Activated naive CD4-positive, alpha-beta T cell treated with anti-CD3 and anti-CD28 coated beads for 36 hours (primary cell): Measurements from ENCODE around the gene MGP. TPM values are rescaled to one million over a fixed set of nuclear protein-coding genes. Genes with fewer than 3 reads are reported as not detected.

Source experiments
- CTCF ChIA-PET: fragments of 350-600 bp; sonication (Branson Sonifier 250); formaldehyde crosslinking; loops from one replicate; lab custom pipeline; 2021; ENCODE audit warnings: antibody characterized with exemption; lab: Charles Lee
- DNase-seq: peaks from one replicate; pipeline ENCODE4 v3.0.0-alpha.2; 2020
- H3K27ac Mint-ChIP-seq: one replicate; pipeline ENCODE4 v1.8.0; 2021; ENCODE audit warnings: mild to moderate bottlenecking, mixed read lengths
- H3K27me3 Mint-ChIP-seq: one replicate; pipeline ENCODE4 v1.8.0; 2021; ENCODE audit warnings: low read depth, mixed read lengths
- H3K36me3 Mint-ChIP-seq: one replicate; pipeline ENCODE4 v1.8.0; 2021; ENCODE audit warnings: low read depth, mixed read lengths
- H3K4me1 Mint-ChIP-seq: one replicate; pipeline ENCODE4 v1.8.0; 2021; ENCODE audit warnings: low read depth, mixed read lengths
- H3K4me3 Mint-ChIP-seq: one replicate; pipeline ENCODE4 v1.8.0; 2021; ENCODE audit warnings: mild to moderate bottlenecking, moderate library complexity, mixed read lengths
- H3K9me3 Mint-ChIP-seq: one replicate; pipeline ENCODE4 v1.8.0; 2021; ENCODE audit warnings: mixed read lengths
- intact Hi-C: fragments of 100-400 bp; cut with micrococcal nuclease; formaldehyde crosslinking; loops from one replicate; pipeline ENCODE4 v1.15.1; 2023
- total RNA-seq, 2 experiments: library from RNA; stranded (reverse); gene quantifications; one replicate each; pipeline ENCODE4 v1.2.3, GENCODE V29; 2021

Gene MGP
- total RNA-seq, 2 experiments from 2014 or later = not detected

DNA sequence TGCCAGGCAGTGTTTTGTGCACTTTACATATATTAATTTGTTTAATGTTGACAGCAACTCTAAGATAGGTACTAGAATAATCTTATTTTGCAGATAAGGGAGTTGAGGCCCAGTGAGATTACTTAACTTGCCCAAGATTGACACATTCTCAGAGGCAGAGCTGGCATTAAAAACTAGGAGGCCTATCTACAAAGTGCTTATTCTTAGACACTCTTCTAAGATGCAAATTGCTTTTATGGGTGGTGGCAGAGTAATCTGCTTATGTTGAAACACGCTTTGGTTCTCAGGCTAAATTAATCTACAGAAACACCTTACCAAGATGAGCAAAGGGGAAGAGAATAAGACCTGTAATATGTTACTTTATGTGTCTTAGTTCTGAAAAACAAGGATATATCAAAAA, 7.2 kb downstream of the MGP start:
- intact Hi-C loops = no loop called here

DNA sequence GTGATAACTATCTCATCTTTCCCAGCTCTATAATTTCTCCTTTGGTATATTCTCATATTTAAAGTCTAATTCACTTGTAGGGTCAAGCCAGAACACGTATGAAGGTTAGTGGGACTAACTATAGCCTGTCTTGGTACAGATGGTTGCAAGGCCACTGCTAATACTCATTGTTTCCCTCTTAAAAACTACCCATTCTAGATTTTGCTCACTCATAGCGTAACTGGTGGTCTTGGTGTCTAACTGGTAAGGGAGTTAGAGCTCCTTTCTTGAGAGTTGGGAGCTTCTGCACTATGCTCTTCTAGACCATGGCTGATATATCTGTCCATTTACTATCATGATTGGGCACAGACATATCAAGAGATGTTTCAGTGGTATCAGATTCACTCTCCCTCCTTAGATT, 8.8 kb downstream of the MGP start:
- CTCF ChIA-PET = interaction anchor here (0.9 to 1.4 kb wide), 2 partner anchors 15 to 31 kb away, joined by 3 read pairs; no protein-coding TSS in a partner anchor

More for the DNA sequence above, 7.2 kb downstream of the MGP start:
- Mint-ChIP-seq H3K9me3 (no peaks in the 10 kb centered on the region), H3K27me3 (no peaks in the 10 kb centered on the region), H3K4me1 (peaks cover 14% of the 10 kb centered on the region), H3K4me3 (no peak overlapping the region), H3K27ac (no peak overlapping the region), H3K36me3 (no peaks in the 10 kb centered on the region)
- CTCF ChIA-PET = interaction anchor here (1.0 to 1.3 kb wide), 2 partner anchors 13 to 25 kb away, joined by 3 to 4 read pairs; no protein-coding TSS in a partner anchor
- DNase-seq = no peak

DNA sequence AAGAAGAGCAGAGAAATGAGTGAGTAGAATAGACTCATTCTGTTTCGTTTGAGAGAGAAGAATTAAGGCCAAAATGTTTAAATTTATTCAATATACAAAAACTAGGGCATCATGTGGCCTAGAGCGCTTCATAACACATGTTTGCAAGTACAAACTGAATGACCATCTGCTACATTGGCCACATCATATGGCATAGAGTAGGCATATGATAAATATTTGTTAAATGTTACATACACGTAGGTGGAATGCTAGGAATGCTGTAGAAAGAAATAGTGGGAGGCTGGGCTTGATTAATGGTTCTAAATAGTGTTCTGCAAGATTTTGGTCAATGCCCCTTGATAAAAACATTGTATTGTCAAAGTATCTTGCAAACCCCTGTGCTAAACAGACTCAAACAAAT, 10.8 kb downstream of the MGP start:
- intact Hi-C loops = no loop called here
- CTCF ChIA-PET = no interaction called here
- Mint-ChIP-seq H3K4me1 (peaks cover 2% of the 10 kb centered on the region), H3K27me3 (no peaks in the 10 kb centered on the region), H3K9me3 (no peaks in the 10 kb centered on the region), H3K4me3 (no peak overlapping the region), H3K27ac (no peak overlapping the region), H3K36me3 (no peaks in the 10 kb centered on the region)
- DNase-seq = no peak

More for the DNA sequence above, 8.8 kb downstream of the MGP start:
- intact Hi-C loops = no loop called here
- Mint-ChIP-seq H3K4me1 (peaks cover 14% of the 10 kb centered on the region), H3K27me3 (no peaks in the 10 kb centered on the region), H3K9me3 (no peaks in the 10 kb centered on the region), H3K4me3 (no peak overlapping the region), H3K27ac (no peak overlapping the region), H3K36me3 (no peaks in the 10 kb centered on the region)
- DNase-seq = no peak

GRCh38 chr12:14873440-14874185, 12.0 kb downstream of the MGP start:
- H3K9me3 Mint-ChIP-seq = no peaks in the 10 kb centered on the region
- CTCF ChIA-PET = interaction anchor here (0.7 to 1.5 kb wide), 4 partner anchors 18 to 411 kb away, joined by 3 to 11 read pairs (median 4); no protein-coding TSS in a partner anchor
- H3K27ac Mint-ChIP-seq = no peak overlapping the region
- DNase-seq = no peak
- intact Hi-C loops = loop anchor here (2.0 kb wide), 1 partner anchor 19 kb away; no protein-coding TSS in a partner anchor
- no peak overlapping the region for H3K4me3 Mint-ChIP-seq
- no peaks in the 10 kb centered on the region for H3K4me1 Mint-ChIP-seq
- no peaks in the 10 kb centered on the region for H3K36me3 Mint-ChIP-seq
- no peaks in the 10 kb centered on the region for H3K27me3 Mint-ChIP-seq

DNA sequence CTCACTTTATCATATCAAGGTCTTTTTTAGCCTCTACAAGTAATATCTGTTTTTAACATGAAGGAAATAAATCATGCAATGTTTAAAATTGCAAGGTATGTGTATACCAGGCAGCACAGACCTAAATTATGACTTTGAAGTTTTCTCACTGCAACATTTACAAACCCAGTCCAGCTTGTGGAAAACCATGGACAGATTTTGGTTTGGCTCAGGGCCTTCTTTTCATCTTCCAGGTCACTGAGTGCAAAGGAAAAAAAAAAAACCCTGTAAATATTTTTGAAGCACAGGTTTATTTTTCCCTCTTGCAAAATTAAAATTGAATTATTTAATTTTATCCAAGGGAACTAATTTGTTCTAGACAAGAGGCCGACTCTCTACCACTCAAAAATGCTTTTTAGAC, 13.8 kb downstream of the MGP start:
- no peak for DNase-seq
- CTCF ChIA-PET = interaction anchor here (0.6 kb wide), 1 partner anchor 243 kb away, joined by 3 read pairs; no protein-coding TSS in a partner anchor
- intact Hi-C loops = loop anchor here (2.0 kb wide), 1 partner anchor 17 kb away; no protein-coding TSS in a partner anchor
- no peak overlapping the region for H3K27ac Mint-ChIP-seq
- H3K9me3 Mint-ChIP-seq = no peaks in the 10 kb centered on the region
- H3K4me1 Mint-ChIP-seq = no peaks in the 10 kb centered on the region
- no peaks in the 10 kb centered on the region for H3K36me3 Mint-ChIP-seq
- no peaks in the 10 kb centered on the region for H3K27me3 Mint-ChIP-seq
- H3K4me3 Mint-ChIP-seq = no peak overlapping the region

DNA sequence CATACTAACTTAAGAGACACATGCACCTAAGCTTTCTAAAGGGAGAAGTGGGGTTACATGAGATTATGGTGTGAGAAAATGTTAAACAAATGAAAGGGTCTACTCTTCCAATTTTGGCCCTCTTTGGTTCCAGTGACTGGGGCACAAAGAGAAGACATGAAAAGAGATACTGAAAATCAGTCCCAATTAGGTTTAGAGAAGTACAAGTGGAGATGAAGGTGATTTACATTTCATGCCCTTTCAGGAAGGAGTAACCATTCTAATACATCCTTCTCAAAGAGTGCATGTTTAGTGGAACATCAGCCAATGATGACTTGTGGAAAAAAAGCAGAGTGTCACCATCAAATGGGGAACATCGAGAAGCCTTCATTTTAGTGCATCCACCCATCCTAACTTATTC, 14.4 kb downstream of the MGP start:
- intact Hi-C loops = no loop called here
- H3K9me3 Mint-ChIP-seq = no peaks in the 10 kb centered on the region
- no peaks in the 10 kb centered on the region for H3K36me3 Mint-ChIP-seq
- no peak overlapping the region for H3K4me3 Mint-ChIP-seq
- H3K27me3 Mint-ChIP-seq = no peaks in the 10 kb centered on the region
- CTCF ChIA-PET = interaction anchor here (0.6 kb wide), 1 partner anchor 242 kb away, joined by 3 read pairs; no protein-coding TSS in a partner anchor
- H3K4me1 Mint-ChIP-seq = no peaks in the 10 kb centered on the region
- H3K27ac Mint-ChIP-seq = no peak overlapping the region
- DNase-seq = no peak

GRCh38 chr12:14868916-14869506, 16.6 kb downstream of the MGP start:
- H3K27me3 Mint-ChIP-seq = no peaks in the 10 kb centered on the region
- H3K36me3 Mint-ChIP-seq = no peaks in the 10 kb centered on the region
- no peaks in the 10 kb centered on the region for H3K4me1 Mint-ChIP-seq
- CTCF ChIA-PET = interaction anchor here (0.6 to 0.9 kb wide), 3 partner anchors 23 to 128 kb away, joined by 3 to 4 read pairs (median 3); no protein-coding TSS in a partner anchor
- intact Hi-C loops = no loop called here
- no peak for DNase-seq
- H3K9me3 Mint-ChIP-seq = no peaks in the 10 kb centered on the region
- H3K27ac Mint-ChIP-seq = no peak overlapping the region
- H3K4me3 Mint-ChIP-seq = no peak overlapping the region

GRCh38 chr12:14860490-14860889, 25.2 kb downstream of the MGP start:
- DNase-seq = no peak
- no peaks in the 10 kb centered on the region for H3K27me3 Mint-ChIP-seq
- CTCF ChIA-PET = interaction anchor here (0.6 kb wide), 1 partner anchor 444 kb away, joined by 7 read pairs; no protein-coding TSS in a partner anchor
- H3K4me1 Mint-ChIP-seq = no peaks in the 10 kb centered on the region
- H3K9me3 Mint-ChIP-seq = peaks cover 19% of the 10 kb centered on the region
- H3K27ac Mint-ChIP-seq = no peak overlapping the region
- intact Hi-C loops = no loop called here
- peaks cover 6% of the 10 kb centered on the region for H3K36me3 Mint-ChIP-seq
- H3K4me3 Mint-ChIP-seq = no peak overlapping the region

- no peak for DNase-seq
- H3K27me3 Mint-ChIP-seq = no peaks in the 10 kb centered on the region
- peaks cover 19% of the 10 kb centered on the region for H3K9me3 Mint-ChIP-seq
- H3K4me1 Mint-ChIP-seq = no peaks in the 10 kb centered on the region
- CTCF ChIA-PET = no interaction called here
- intact Hi-C loops = no loop called here
- peaks cover 6% of the 10 kb centered on the region for H3K36me3 Mint-ChIP-seq
- no peak overlapping the region for H3K4me3 Mint-ChIP-seq
- H3K27ac Mint-ChIP-seq = no peak overlapping the region
Measured at GRCh38 chr12:14858513-14858912, 27.1 kb downstream of the MGP start.

DNA sequence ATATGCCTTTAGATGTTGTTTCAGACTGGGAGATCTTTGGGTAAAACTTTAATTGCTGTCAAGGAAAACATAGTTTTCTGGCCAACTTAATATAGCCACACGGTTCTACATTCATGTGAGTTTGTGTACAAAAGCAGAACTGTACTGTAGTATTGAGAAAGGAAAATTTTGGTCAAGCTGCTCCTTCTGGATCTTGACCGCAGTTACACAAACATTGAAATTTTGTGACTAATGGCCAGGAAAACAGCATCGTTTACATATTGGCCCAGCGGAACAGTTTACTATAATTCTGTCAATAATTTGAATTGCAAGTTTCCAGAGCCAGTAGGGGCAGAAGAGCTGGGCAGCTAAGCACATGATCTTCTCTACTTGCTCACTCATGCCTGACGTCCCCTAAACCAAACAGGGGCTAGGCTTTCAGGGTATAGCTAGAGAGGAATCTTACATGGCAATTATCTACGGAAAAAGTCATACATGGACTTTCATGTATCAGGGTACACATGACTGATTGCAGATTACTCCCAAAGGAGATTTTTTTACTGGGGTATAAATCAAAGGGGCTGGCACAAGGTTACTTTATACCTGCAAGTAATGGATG, 31.0 kb downstream of the MGP start:
- intact Hi-C loops = loop anchor here (2.0 kb wide), 1 partner anchor 18 kb away; no protein-coding TSS in a partner anchor
- H3K27ac Mint-ChIP-seq = no peak overlapping the region
- H3K9me3 Mint-ChIP-seq = peaks cover 9% of the 10 kb centered on the region
- H3K4me1 Mint-ChIP-seq = no peaks in the 10 kb centered on the region
- no peak overlapping the region for H3K4me3 Mint-ChIP-seq
- H3K27me3 Mint-ChIP-seq = no peaks in the 10 kb centered on the region
- peaks cover 2% of the 10 kb centered on the region for H3K36me3 Mint-ChIP-seq
- CTCF ChIA-PET = interaction anchor here (0.7 to 1.0 kb wide), 3 partner anchors 13 to 131 kb away, joined by 3 read pairs; no protein-coding TSS in a partner anchor
- no peak for DNase-seq

GRCh38 chr12:14853961-14854360, 31.7 kb downstream of the MGP start:
- H3K27me3 Mint-ChIP-seq = no peaks in the 10 kb centered on the region
- no peak for DNase-seq
- peaks cover 5% of the 10 kb centered on the region for H3K9me3 Mint-ChIP-seq
- no peaks in the 10 kb centered on the region for H3K4me1 Mint-ChIP-seq
- H3K4me3 Mint-ChIP-seq = no peak overlapping the region
- intact Hi-C loops = loop anchor here (2.0 kb wide), 1 partner anchor 19 kb away; no protein-coding TSS in a partner anchor
- H3K27ac Mint-ChIP-seq = no peak overlapping the region
- H3K36me3 Mint-ChIP-seq = no peaks in the 10 kb centered on the region
- CTCF ChIA-PET = interaction anchor here (0.7 to 1.0 kb wide), 4 partner anchors 13 to 156 kb away, joined by 3 read pairs; no protein-coding TSS in a partner anchor

- Mint-ChIP-seq H3K9me3 (peaks cover 5% of the 10 kb centered on the region), H3K36me3 (no peaks in the 10 kb centered on the region), H3K4me3 (no peak overlapping the region), H3K27me3 (no peaks in the 10 kb centered on the region), H3K27ac (no peak overlapping the region), H3K4me1 (no peaks in the 10 kb centered on the region)
- intact Hi-C loops = no loop called here
- no peak for DNase-seq
- CTCF ChIA-PET = interaction anchor here (1.0 to 1.1 kb wide), 2 partner anchors 143 to 157 kb away, joined by 3 to 7 read pairs; no protein-coding TSS in a partner anchor
Measured at GRCh38 chr12:14852880-14853279, 32.8 kb downstream of the MGP start.
